Endodermal cell (in vitro differentiated cells): Measurements from ENCODE around the gene ACO1. TPM values are rescaled to one million over a fixed set of nuclear protein-coding genes. Genes with fewer than 3 reads are reported as not detected.

ENCODE experiments used
- DNase-seq: peaks from one replicate; pipeline ENCODE4 v3.0.0-alpha.2; 2017
- H3K27ac ChIP-seq: 2 replicates; pipeline ENCODE4 v1.5.1; 2013; ENCODE audit warnings: mild to moderate bottlenecking, low read depth, low read length, moderate library complexity
- H3K27me3 ChIP-seq: 2 replicates; pipeline ENCODE4 v1.6.1; 2013; ENCODE audit warnings: mild to moderate bottlenecking, low read length, moderate library complexity; ENCODE audit not compliant: insufficient read depth, control insufficient read depth, poor library complexity, severe bottlenecking
- H3K36me3 ChIP-seq: 2 replicates; pipeline ENCODE4 v1.7.0; 2013; ENCODE audit warnings: mild to moderate bottlenecking, low read length, moderate library complexity; ENCODE audit not compliant: control insufficient read depth, insufficient read depth
- H3K4me1 ChIP-seq: one replicate; pipeline ENCODE4 v1.7.0; 2013; ENCODE audit warnings: low read length; ENCODE audit not compliant: control insufficient read depth, insufficient read depth
- H3K4me3 ChIP-seq: 2 replicates; pipeline ENCODE4 v1.5.1; 2013; ENCODE audit warnings: mild to moderate bottlenecking, low read length, moderate library complexity
- H3K9ac ChIP-seq: 2 replicates; pipeline ENCODE4 v1.6.1; 2013; ENCODE audit warnings: mild to moderate bottlenecking, low read length, moderate library complexity; ENCODE audit not compliant: poor library complexity, severe bottlenecking; ENCODE audit errors: extremely low read depth
- H3K9me3 ChIP-seq: 2 replicates; pipeline ENCODE4 v1.6.1; 2013; ENCODE audit warnings: mild to moderate bottlenecking, low read length, moderate library complexity; ENCODE audit not compliant: control insufficient read depth
- H3K27ac Mint-ChIP-seq: 2 replicates; pipeline ENCODE4 v1.8.0; 2020; ENCODE audit warnings: mixed read lengths
- H3K27me3 Mint-ChIP-seq: 2 replicates; pipeline ENCODE4 v1.8.0; 2021; ENCODE audit warnings: mild to moderate bottlenecking, mixed read lengths; ENCODE audit not compliant: insufficient read depth
- H3K36me3 Mint-ChIP-seq: 2 replicates; pipeline ENCODE4 v1.8.0; 2020; ENCODE audit warnings: low read depth, mixed read lengths
- H3K4me1 Mint-ChIP-seq: 2 replicates; pipeline ENCODE4 v1.8.0; 2020; ENCODE audit warnings: mixed read lengths
- H3K4me3 Mint-ChIP-seq: 2 replicates; pipeline ENCODE4 v1.8.0; 2020; ENCODE audit warnings: mild to moderate bottlenecking, moderate library complexity, mixed read lengths
- H3K9me3 Mint-ChIP-seq: 2 replicates; pipeline ENCODE4 v1.8.0; 2020; ENCODE audit warnings: mild to moderate bottlenecking, mixed read lengths
- WGBS, 2 experiments: methylation state at CpG; one replicate each; pipeline versions ENCODE4 v1.1.5 to v1.1.7; 2013; ENCODE audit warnings: missing lambda C conversion rate in 2 of 2, mixed read lengths in 1 of 2; ENCODE audit not compliant: insufficient coverage in 1 of 2, insufficient read length in 1 of 2; 5-methylcytosine and 5-hydroxymethylcytosine counted together
- total RNA-seq, 2 donors: library from RNA; stranded (reverse); fragmentation: NEBNext Ultra II Directional in 1 of 2; extraction: Animal tissue kit (Norgen Biotek cat#: 25700) in 1 of 2; gene quantifications; 2 replicates in 1 of 2; 3 replicates in 1 of 2; pipeline ENCODE4 v1.2.1, GENCODE V29; 2021
- TF ChIP-seq, protein P1 (sequence below): fragments of 200-600 bp; sonication (generic); conservative IDR thresholded peaks from 2 replicates; pipeline ENCODE4 v1.5.0; 2021; ENCODE audit warnings: antibody characterized with exemption, mild to moderate bottlenecking

The ACO1 gene
- total RNA-seq, 2 donors from 2014 or later: 33.6 to 52.8 TPM

DNA sequence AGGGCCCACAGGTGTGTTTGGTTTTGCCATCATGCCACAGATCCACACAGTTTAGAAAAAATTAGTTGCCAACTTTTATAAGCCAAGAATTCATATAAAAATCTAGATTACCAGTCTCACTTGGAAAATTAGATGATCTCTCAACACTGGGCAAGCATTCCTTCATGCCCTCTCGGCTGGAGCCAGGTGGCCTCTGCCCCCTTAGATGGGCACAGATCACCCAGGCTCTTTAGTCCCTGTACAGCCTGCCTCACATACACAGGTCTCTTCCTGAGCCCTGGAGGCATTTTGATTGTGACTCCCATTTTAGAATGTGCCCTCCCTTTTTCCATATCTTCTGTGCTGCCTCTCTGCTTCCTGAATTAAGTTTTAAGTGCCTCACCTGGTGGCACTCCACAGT, 20.0 kb downstream of the ACO1 start:
- H3K36me3 ChIP-seq: peaks cover 41% of the 10 kb centered on the region
- no peak overlapping the region for H3K4me3 ChIP-seq
- no peak for DNase-seq
- Mint-ChIP-seq H3K9me3 (peaks cover 7% of the 10 kb centered on the region), H3K4me1 (peaks cover 7% of the 10 kb centered on the region), H3K27ac (no peak overlapping the region), H3K27me3 (no peaks in the 10 kb centered on the region), H3K36me3 (peaks cover 37% of the 10 kb centered on the region), H3K4me3 (no peak overlapping the region)
- no peak overlapping the region for H3K27ac ChIP-seq
- H3K27me3 ChIP-seq: no peaks in the 10 kb centered on the region
- 94 to 100% methylated on average over 1 of the region's 1 CpG for WGBS, 2 experiments
- H3K4me1 ChIP-seq: peaks cover 3% of the 10 kb centered on the region
- H3K9ac ChIP-seq: no peak overlapping the region
- TF ChIP-seq, protein P1, sequence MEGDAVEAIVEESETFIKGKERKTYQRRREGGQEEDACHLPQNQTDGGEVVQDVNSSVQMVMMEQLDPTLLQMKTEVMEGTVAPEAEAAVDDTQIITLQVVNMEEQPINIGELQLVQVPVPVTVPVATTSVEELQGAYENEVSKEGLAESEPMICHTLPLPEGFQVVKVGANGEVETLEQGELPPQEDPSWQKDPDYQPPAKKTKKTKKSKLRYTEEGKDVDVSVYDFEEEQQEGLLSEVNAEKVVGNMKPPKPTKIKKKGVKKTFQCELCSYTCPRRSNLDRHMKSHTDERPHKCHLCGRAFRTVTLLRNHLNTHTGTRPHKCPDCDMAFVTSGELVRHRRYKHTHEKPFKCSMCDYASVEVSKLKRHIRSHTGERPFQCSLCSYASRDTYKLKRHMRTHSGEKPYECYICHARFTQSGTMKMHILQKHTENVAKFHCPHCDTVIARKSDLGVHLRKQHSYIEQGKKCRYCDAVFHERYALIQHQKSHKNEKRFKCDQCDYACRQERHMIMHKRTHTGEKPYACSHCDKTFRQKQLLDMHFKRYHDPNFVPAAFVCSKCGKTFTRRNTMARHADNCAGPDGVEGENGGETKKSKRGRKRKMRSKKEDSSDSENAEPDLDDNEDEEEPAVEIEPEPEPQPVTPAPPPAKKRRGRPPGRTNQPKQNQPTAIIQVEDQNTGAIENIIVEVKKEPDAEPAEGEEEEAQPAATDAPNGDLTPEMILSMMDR: no peak
- H3K9me3 ChIP-seq: peaks cover 16% of the 10 kb centered on the region

- Histone ChIP-seq H3K27ac (no peak overlapping the region), H3K9me3 (peaks cover 16% of the 10 kb centered on the region), H3K36me3 (peaks cover 46% of the 10 kb centered on the region), H3K27me3 (no peaks in the 10 kb centered on the region), H3K4me1 (peaks cover 3% of the 10 kb centered on the region), H3K4me3 (no peak overlapping the region), H3K9ac (no peak overlapping the region)
- H3K36me3 Mint-ChIP-seq: peaks cover 41% of the 10 kb centered on the region
- no peaks in the 10 kb centered on the region for H3K27me3 Mint-ChIP-seq
- peaks cover 7% of the 10 kb centered on the region for H3K9me3 Mint-ChIP-seq
- H3K4me3 Mint-ChIP-seq: no peak overlapping the region
- H3K27ac Mint-ChIP-seq: no peak overlapping the region
- peaks cover 7% of the 10 kb centered on the region for H3K4me1 Mint-ChIP-seq
- DNase-seq: no peak
- 79 to 90% methylated on average over 6 to 8 of the region's 8 CpGs for WGBS, 2 experiments
- TF ChIP-seq, protein P1: no peak
Observed at GRCh38 chr9:32404856-32405255, 20.4 kb downstream of the ACO1 start.

GRCh38 chr9:32405506-32405905, 21.1 kb downstream of the ACO1 start:
- TF ChIP-seq, protein P1: no peak
- Mint-ChIP-seq H3K36me3 (peaks cover 46% of the 10 kb centered on the region), H3K27ac (no peak overlapping the region), H3K4me3 (no peak overlapping the region), H3K27me3 (no peaks in the 10 kb centered on the region), H3K9me3 (peaks cover 7% of the 10 kb centered on the region), H3K4me1 (peaks cover 7% of the 10 kb centered on the region)
- DNase-seq: no peak
- 99 to 100% methylated on average over 1 to 2 of the region's 2 CpGs for WGBS, 2 experiments
- peaks cover 16% of the 10 kb centered on the region for H3K9me3 ChIP-seq
- no peak overlapping the region for H3K4me3 ChIP-seq
- H3K9ac ChIP-seq: no peak overlapping the region
- H3K4me1 ChIP-seq: peaks cover 3% of the 10 kb centered on the region
- no peak overlapping the region for H3K27ac ChIP-seq
- H3K27me3 ChIP-seq: no peaks in the 10 kb centered on the region
- H3K36me3 ChIP-seq: peaks cover 49% of the 10 kb centered on the region
